Erythroblast (primary cell): Measurements from ENCODE around the gene KCNMA1.

ENCODE experiments used
- DNase-seq, 2 experiments: peaks; one replicate each; lab custom pipeline; 2025; lab: John Stamatoyannopoulos, UW
- GATA1 ChIP-seq: IDR thresholded peaks from 2 replicates; pipeline ENCODE4 v1.6.1; 2011; ENCODE audit warnings: low read depth, mild to moderate bottlenecking, control low read depth, low read length, moderate library complexity
- POLR2A ChIP-seq: IDR thresholded peaks from 2 replicates; pipeline ENCODE4 v1.6.1; 2011; ENCODE audit warnings: mild to moderate bottlenecking, low read length

The KCNMA1 gene

DNA sequence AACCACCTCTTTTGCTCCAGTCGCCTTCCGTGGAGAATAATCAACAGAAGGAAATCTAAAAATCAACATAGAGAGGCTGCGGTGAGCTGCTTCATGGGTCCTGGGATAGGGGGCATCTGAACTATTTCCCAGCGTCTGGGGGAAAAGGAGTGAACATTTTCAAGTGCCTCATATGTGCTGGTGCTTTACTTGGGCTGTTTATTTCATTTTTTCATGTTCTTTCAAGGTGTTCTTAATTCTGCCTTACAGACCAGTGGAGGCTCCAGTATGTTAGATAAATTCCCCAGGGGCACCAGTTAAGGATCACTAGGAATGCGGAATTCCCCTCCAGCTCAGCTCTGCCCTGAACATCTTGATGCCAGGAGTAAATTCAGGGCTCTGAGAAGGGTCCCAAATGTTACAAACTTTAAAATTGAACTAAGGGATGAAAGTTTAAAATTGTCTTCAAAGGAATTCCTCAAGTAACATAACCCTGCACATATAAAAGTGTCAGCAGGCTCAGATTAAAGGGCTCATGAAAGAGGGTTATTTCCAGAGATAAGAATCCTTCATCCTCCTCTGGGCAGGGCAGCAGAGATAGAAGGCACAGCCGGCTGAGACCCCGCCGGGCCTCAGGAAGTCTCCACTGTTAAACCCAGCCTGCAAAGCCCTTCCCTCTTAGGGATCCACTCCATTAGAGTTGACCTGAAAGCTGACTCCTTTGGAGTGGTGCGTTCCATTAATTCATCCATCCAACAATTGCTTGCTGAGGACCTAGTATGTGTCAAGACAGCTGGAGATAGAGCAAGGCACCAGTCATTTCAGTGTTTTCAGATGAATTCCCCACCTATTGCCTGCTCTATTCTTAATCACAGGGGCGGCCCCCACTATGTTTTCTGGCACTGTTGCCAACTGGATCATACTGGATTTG, 345.8 kb downstream of the KCNMA1 start:
- no peak for TF ChIP-seq GATA1
- no peak for TF ChIP-seq POLR2A
- DNase-seq, result no peak

DNA sequence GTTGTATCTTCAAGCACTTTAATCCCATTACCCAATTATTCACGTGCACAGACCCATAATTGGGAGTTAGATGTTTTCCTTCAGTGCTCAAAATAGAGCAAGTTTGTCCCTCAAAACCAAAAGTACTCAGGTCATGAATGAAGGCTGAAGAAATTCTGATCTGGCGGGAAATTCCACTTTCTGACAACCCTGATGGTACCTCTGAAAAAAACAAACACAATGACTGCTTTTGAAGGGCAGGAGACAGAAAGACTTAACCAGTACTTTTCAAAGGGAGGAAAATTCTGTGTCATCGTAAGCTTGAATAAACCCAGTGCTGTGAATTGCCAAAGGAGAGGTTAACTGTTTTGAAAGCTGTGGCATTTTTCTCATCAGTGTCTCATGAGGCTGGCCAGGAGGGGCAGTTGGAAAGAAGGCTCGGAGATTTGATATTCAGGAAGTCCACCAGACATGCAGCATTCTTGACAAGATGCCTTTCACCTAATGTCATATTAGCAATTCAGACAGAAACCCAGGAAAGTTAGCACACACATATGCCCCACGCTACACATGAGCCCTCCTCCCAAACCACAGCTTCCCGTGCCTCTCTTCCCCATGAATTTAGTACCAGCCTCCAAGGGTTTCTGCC, 347.0 kb downstream of the KCNMA1 start:
- no peak for DNase-seq
- TF ChIP-seq GATA1 (no peak), POLR2A (no peak)

DNA sequence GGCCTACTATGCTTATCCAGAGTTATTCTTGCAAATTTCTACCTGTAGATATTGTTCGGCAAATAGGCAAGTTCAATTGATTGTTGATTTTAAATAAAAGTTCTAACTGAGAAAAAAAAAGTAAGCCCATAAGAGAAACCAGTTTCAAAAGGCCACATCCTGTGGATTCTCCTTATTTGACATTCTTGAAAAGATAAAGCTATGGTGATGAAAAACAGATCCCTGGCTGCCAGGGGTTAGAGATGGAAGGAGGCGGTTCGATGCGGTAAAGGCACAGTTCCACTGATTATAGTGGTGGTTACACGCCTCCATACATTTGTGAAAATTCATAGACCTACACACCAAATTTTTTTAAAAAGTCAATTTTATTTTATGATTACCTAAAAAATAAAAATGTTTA, 347.8 kb downstream of the KCNMA1 start:
- TF ChIP-seq POLR2A, result no peak
- TF ChIP-seq GATA1, result no peak
- no peak for DNase-seq

DNA sequence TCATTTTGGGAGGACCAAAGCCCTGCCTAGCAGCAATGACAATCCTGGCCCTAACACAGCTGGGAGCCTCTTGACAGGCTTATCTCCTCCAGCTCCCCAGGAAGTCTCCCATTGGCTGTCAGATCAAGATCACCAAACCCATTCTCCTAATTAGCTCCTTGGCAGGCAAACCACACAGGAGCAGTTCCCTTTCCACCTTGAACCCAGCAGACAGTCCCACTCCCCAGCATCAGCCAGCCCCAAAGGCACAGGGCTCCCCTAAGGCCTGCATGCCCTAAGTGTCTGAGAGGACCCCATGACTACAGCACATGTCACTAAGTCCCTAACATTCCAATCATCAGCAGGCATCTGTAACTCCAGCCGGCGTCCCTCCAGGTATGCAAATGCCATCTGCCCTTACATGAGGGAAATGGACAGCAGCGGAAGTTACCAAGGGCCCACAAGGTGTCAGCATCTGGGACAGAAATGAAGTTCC, 348.5 kb downstream of the KCNMA1 start:
- no peak for DNase-seq

DNA sequence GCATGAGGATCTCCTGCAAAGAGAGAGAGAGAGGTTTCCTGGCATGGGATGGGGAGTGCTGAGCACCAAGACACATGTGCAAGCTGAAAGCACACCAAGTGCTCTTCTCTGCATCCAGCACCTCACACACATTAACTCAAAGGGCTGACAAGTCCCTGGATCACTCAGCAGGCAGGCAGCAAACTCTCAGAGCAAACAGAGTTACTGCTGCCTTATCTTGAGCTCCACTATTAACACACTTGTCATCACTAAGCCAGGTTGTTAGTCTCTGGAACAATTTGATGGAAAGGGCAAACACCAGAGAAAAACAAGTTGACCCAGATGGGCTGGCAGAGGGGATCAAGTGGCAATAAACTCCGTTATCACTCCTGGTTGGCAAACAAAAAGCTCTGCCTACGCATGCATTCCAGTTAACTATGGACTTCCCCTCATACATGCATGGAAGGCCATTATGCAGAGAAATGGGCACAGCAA, 349.9 kb downstream of the KCNMA1 start:
- no peak for DNase-seq
- no peak for TF ChIP-seq GATA1
- TF ChIP-seq POLR2A, result no peak

More for the DNA sequence above, 348.5 kb downstream of the KCNMA1 start:
- TF ChIP-seq GATA1 (no peak), POLR2A (no peak)

DNA sequence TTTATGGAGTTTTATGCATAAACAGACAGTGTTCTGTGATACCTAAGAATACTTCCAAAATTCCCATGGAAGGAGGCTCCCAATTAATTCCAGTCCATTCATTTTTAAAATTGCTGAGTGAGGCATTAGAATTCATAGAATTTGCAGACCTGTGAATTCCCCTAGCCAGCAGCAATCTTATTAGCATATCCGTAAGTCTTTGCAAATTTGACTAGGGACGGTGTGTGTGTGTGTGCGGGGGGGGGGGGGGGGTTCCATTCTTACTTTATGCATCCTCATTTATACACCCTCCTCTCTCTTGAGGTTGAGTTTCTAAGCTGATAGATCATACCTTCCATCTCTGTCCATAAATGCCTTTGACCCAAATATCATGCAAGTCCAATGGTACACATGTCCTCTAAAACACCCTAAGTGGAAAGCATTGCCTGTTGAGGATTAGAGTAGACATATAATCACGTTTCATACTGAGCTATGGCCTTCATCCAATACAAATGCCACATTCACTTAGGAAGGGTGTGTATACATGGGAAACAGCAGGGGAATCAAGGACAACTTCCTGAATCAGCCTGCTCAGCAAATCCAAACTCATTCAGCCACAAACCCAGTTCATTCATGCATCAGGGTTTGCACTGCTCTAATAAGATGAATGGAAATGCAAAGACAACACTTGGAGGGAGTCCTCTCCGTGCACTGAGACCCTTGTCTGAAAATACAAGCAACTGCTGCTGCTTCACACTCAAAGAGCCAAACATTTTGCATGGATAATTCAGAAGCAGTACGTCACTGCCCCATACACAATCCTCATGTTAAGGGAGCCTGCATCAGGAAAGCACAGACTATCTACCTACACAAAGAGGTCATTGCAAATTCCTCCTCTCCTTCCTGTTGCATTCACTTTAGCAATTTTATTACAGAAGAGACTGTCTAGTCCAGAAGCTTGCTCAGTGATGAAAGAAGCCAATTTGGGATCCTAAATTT, 350.8 kb downstream of the KCNMA1 start:
- TF ChIP-seq GATA1, result no peak
- no peak for TF ChIP-seq POLR2A
- no peak for DNase-seq

DNA sequence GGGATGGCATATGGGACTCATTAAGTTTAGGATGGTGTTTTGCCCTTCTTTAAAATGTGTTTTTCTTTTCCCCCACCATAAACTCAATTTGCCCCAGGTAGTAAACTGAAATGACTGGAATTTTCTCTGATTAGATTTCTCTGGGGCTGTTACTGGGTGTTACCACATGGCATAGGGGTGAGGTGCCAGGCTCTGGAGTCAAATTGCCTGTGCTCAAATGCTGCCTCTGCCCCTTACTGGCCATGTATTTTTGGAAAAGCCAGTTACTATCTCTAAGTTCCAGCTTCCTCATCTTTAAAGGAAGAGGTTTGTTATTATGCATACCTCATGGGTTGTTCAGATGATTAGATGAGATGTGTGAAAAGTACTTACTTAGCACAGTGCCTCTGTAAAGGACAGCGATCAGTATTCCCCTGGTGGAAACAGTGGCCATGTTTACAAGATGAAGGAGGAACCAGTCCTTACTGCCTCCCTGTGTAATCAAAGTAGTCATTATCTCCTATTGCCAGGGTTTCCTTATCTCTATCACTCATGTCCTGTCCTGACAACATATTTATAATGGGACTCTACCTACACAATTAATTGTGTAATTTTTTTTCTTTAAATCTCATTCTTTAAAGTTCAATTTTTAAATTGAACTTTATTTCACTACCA, 352.0 kb downstream of the KCNMA1 start:
- no peak for DNase-seq
- TF ChIP-seq POLR2A (no peak), GATA1 (no peak)

DNA sequence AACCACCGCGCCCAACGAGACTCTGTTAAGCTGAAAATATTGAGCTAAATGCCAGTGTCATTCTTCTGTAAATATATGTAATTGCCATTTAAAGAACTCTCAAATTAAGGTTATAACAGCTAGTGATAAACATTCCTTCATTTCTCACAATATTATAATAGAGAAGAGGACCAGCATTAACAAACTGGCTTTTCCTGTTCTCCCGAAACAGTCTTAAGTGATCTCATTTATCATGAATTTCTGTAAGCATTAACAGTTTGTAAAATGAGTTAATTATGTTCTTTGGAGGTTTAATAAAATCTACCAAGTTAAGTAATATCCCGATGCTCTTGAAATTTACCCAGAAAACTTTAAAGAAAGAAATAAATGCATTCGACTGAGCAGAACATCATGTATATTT, 352.8 kb downstream of the KCNMA1 start:
- no peak for TF ChIP-seq POLR2A
- no peak for TF ChIP-seq GATA1
- DNase-seq, result no peak

DNA sequence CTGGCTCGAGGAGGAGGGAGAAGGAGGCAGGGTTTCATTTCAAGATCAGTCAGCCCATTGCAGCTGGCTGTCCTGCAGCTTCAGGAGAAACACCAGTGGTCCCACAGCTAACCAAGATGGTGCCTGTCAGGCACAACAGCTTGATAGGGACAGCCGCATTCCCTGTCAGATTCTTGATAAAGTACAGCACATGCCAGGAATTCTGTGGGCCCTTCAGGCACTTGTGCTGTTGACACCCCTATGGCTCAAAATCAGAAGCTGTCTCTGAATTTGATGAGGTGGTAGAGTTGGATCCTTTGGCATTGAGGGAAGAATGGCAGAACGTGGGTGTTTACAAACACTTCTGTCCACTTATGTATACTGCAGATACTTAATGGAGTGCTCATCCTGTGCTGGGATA, 354.3 kb downstream of the KCNMA1 start:
- DNase-seq, result no peak
- TF ChIP-seq GATA1 (no peak), POLR2A (no peak)

DNA sequence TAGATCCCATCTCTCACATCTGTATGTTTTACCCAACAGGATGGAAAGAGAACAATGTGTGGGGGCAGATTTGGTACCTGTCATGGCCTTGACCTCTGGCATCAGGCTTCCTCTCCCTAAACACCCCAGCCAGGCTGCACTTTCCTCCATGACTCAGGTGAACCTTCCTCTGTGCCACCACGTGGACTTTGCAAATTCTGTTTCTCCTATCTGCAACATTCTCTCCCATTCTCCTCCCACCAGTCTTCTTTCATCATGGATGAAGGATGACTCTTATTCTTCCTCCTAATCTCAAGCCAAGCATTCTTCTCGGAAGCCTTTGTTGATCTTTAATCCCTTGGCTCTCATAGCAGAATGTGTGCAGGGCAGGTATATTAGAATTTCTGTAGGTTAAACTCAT, 355.4 kb downstream of the KCNMA1 start:
- no peak for TF ChIP-seq POLR2A
- TF ChIP-seq GATA1, result no peak
- no peak for DNase-seq

DNA sequence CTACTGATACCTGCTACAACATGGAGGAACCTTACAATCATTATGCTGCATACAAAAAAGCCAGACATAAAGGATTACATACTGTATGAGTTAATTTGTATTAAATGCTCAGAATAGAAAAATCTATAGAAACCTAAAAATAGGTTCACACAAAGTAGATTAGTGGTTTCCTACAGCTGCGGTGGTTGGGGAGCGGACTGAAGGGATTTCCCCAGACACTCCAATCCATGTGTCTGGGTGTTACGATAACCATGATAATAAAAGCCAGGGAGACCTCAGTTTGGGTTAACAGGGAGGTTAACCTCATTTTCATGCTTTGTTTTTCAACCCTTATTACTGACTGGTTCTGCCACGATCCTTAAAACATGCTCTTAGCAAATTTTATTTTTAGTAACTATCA, 355.9 kb downstream of the KCNMA1 start:
- DNase-seq, result no peak
- TF ChIP-seq POLR2A (no peak), GATA1 (no peak)

DNA sequence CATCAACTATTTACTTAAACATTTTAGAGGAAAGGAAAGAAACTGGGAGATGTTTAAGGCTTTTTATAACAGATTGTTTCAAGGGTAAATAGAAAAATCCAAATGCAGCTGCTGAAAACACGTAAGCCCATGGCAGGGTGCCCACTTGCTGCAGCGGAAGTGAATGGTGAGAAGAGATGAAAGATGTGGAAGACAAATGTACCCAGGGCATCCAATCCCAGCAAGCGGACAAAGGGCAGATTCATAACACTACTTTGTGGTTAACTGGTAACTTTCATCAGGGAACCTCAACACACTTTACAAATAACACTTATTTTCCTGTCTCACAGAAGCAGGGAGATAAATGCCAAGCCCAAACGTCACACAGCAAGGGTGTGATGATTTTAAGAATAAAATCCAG, 358.4 kb downstream of the KCNMA1 start:
- DNase-seq, result no peak
- no peak for TF ChIP-seq GATA1
- TF ChIP-seq POLR2A, result no peak

DNA sequence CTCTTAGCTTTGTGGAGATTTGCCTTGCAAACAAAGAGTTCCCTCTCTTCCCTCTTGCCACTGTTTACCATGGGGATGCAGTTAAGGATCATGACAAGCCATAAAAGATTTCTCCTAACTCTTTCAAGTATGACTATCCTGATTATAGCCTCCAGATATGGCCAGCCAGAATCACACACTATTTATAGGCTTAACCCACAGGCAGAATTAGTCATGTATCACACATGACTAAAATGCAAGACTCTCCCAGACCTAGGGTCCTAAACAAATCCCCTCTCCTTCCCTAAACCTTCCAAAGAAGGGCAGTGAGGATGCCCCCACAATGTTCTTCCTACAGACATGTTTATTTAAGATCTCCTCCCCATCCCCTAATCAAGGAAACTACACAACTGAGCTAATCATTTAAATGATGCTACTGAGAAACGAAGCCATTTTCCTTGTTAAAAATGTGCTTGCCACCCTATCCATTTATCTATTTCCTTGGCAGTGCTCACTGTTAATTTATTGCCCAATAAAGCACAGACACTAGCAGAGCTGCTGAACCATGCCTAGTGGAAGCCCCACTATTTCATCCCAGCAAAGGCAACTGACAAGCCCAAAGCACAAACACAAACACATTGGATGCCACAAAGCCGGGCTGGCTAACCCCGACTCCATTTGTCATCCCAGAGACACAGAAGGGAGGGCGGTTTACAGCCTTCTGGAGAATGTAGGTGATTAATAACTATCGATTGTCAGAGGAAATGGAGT, 363.4 kb downstream of the KCNMA1 start:
- TF ChIP-seq POLR2A (no peak), GATA1 (no peak)
- DNase-seq, result no peak

DNA sequence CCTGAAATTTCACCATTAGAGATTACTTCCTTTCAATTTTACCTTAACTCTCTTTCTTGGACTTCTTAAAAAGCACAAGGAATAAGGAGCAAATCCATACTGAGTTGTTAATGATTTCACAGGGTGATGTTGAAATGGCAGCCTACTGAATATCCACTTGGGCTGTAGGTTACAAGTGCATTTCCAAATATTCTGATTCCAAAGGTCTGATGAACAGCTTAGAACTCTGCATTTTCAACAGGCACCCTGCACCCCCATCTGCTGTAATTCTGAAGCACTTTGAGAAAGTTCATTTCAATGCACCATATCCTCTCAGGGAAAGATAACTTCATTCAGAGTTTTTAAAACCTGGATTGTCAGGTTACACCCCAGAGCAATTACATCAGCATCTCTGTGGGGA, 368.4 kb downstream of the KCNMA1 start:
- no peak for DNase-seq
- TF ChIP-seq POLR2A (no peak), GATA1 (no peak)
